ENCODE data around the gene DRGX. TPM values are rescaled to one million over a fixed set of nuclear protein-coding genes. Genes with fewer than 3 reads are reported as not detected.

Gene DRGX
- total and polyA plus RNA-seq, 2 of the 13 experiments (the other 11 are each of a cell fraction or from before 2014, with no cell fraction given) = not detected

DNA sequence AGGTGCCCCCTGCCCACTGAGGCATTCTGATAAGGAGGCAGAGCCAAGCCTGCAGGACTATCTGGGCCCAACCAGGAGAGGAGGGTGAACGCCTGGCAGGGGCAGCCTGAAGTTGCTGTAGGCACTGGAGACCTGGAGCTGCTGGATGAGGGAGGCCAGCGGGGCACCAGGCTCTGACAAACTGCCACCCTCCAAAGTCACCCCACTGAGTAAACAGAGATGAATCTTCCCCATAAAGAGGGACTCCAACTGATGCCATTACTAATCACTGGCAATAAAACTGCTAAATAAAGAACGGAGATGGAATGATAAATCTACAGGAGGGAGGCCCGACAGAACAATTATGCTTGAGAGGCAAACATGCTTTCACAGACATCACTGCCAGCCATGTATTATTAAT lies 44.2 kb downstream of the DRGX start:
- no peak for DNase-seq (ENCODE audit: low spot score)
- ATAC-seq = no peak
- Histone ChIP-seq H3K4me2 (ENCODE audit: low read depth, low read length) (no peak overlapping the region), H3K36me3 (replicated peaks in 1 of 2; ENCODE audit: control insufficient read depth in 1 of 2, insufficient read depth in 2 of 2, low read length in 2 of 2) (no peaks in the 10 kb centered on the region), H4K20me1 (ENCODE audit: insufficient read depth, low read length) (no peaks in the 10 kb centered on the region), H3K27me3 (ENCODE audit: control insufficient read depth in 1 of 2, insufficient read depth in 2 of 2, low read length in 2 of 2) (no peaks in the 10 kb centered on the region), H3K9me3 (ENCODE audit: low read length) (no peaks in the 10 kb centered on the region), H3K4me3 (replicated peaks in 1 of 3; ENCODE audit: insufficient read depth in 1 of 3, low read depth in 2 of 3, low read length in 3 of 3) (no peak overlapping the region), H3K4me1 (ENCODE audit: insufficient read depth, low read length) (no peaks in the 10 kb centered on the region), H3K79me2 (ENCODE audit: insufficient read depth, low read length) (no peaks in the 10 kb centered on the region), H2AFZ (ENCODE audit: low read length) (no peak overlapping the region), H3K27ac (ENCODE audit: extremely low read length, insufficient read depth, low read length) (no peak overlapping the region), H3K9ac (ENCODE audit: insufficient read depth, low read depth, low read length) (no peak overlapping the region)
- WGBS (ENCODE audit: low lambda C conversion rate) = 0% methylated on average over 4 of the region's 4 CpGs
- BruUV-seq (replicated peaks) = no TSS peak
- no peak for TF ChIP-seq SUZ12 (IDR thresholded peaks at IDR 0.05; ENCODE audit: low read depth, low read length)
- TF ChIP-seq, protein P1, sequence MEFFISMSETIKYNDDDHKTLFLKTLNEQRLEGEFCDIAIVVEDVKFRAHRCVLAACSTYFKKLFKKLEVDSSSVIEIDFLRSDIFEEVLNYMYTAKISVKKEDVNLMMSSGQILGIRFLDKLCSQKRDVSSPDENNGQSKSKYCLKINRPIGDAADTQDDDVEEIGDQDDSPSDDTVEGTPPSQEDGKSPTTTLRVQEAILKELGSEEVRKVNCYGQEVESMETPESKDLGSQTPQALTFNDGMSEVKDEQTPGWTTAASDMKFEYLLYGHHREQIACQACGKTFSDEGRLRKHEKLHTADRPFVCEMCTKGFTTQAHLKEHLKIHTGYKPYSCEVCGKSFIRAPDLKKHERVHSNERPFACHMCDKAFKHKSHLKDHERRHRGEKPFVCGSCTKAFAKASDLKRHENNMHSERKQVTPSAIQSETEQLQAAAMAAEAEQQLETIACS (CRISPR knock-in tag; IDR thresholded peaks at IDR 0.05) = no peak
- TF ChIP-seq, protein P2, sequence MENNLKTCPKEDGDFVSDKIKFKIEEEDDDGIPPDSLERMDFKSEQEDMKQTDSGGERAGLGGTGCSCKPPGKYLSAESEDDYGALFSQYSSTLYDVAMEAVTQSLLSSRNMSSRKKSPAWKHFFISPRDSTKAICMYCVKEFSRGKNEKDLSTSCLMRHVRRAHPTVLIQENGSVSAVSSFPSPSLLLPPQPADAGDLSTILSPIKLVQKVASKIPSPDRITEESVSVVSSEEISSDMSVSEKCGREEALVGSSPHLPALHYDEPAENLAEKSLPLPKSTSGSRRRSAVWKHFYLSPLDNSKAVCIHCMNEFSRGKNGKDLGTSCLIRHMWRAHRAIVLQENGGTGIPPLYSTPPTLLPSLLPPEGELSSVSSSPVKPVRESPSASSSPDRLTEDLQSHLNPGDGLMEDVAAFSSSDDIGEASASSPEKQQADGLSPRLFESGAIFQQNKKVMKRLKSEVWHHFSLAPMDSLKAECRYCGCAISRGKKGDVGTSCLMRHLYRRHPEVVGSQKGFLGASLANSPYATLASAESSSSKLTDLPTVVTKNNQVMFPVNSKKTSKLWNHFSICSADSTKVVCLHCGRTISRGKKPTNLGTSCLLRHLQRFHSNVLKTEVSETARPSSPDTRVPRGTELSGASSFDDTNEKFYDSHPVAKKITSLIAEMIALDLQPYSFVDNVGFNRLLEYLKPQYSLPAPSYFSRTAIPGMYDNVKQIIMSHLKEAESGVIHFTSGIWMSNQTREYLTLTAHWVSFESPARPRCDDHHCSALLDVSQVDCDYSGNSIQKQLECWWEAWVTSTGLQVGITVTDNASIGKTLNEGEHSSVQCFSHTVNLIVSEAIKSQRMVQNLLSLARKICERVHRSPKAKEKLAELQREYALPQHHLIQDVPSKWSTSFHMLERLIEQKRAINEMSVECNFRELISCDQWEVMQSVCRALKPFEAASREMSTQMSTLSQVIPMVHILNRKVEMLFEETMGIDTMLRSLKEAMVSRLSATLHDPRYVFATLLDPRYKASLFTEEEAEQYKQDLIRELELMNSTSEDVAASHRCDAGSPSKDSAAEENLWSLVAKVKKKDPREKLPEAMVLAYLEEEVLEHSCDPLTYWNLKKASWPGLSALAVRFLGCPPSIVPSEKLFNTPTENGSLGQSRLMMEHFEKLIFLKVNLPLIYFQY (CRISPR knock-in tag; IDR thresholded peaks at IDR 0.05; ENCODE audit: borderline replicate concordance) = no peak
- TF ChIP-seq, protein P3, sequence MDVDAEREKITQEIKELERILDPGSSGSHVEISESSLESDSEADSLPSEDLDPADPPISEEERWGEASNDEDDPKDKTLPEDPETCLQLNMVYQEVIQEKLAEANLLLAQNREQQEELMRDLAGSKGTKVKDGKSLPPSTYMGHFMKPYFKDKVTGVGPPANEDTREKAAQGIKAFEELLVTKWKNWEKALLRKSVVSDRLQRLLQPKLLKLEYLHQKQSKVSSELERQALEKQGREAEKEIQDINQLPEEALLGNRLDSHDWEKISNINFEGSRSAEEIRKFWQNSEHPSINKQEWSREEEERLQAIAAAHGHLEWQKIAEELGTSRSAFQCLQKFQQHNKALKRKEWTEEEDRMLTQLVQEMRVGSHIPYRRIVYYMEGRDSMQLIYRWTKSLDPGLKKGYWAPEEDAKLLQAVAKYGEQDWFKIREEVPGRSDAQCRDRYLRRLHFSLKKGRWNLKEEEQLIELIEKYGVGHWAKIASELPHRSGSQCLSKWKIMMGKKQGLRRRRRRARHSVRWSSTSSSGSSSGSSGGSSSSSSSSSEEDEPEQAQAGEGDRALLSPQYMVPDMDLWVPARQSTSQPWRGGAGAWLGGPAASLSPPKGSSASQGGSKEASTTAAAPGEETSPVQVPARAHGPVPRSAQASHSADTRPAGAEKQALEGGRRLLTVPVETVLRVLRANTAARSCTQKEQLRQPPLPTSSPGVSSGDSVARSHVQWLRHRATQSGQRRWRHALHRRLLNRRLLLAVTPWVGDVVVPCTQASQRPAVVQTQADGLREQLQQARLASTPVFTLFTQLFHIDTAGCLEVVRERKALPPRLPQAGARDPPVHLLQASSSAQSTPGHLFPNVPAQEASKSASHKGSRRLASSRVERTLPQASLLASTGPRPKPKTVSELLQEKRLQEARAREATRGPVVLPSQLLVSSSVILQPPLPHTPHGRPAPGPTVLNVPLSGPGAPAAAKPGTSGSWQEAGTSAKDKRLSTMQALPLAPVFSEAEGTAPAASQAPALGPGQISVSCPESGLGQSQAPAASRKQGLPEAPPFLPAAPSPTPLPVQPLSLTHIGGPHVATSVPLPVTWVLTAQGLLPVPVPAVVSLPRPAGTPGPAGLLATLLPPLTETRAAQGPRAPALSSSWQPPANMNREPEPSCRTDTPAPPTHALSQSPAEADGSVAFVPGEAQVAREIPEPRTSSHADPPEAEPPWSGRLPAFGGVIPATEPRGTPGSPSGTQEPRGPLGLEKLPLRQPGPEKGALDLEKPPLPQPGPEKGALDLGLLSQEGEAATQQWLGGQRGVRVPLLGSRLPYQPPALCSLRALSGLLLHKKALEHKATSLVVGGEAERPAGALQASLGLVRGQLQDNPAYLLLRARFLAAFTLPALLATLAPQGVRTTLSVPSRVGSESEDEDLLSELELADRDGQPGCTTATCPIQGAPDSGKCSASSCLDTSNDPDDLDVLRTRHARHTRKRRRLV (CRISPR knock-in tag; IDR thresholded peaks at IDR 0.05) = no peak
- TF ChIP-seq ZNF468 (CRISPR knock-in tag; IDR thresholded peaks at IDR 0.05) = no peak
- TF ChIP-seq ZNF225 (CRISPR knock-in tag; IDR thresholded peaks at IDR 0.05) = no peak
- intact Hi-C loops (cut with micrococcal nuclease; ENCODE audit: unreplicated experiment) (no loop called here), in situ Hi-C loops (cut with HindIII; ENCODE audit: extremely low pct_ligation_motif_present, low pct_unique_long_range_greater_than_20kb) (no loop called here)
- FAIRE-seq = no peak
- CTCF ChIA-PET (ENCODE audit: low intra/inter-chr PET ratio, low total read pairs) = no interaction called here
- POLR2A ChIA-PET = no interaction called here

Data from HepG2 (cell line).